ENCODE measurements around the gene IRAK4.

Gene IRAK4

GRCh38 chr12:43766291-43766690, 7.5 kb downstream of the IRAK4 start:
- DNase-seq (ENCODE audit: low spot score), result no peak

- peak; percentile 14 for DNase-seq (ENCODE audit: low spot score)
Measured at GRCh38 chr12:43776498-43776897, 17.7 kb downstream of the IRAK4 start.

GRCh38 chr12:43786899-43787693, 28.3 kb downstream of the IRAK4 start:
- DNase-seq (ENCODE audit: low spot score), result no peak

- no peak for DNase-seq (ENCODE audit: low spot score)
Measured at GRCh38 chr12:43789941-43790340, 31.2 kb downstream of the IRAK4 start.

GRCh38 chr12:43795716-43796280, 37.0 kb downstream of the IRAK4 start:
- no peak for DNase-seq (ENCODE audit: low spot score)

- no peak for DNase-seq (ENCODE audit: low spot score)
Measured at GRCh38 chr12:43797561-43798217, 38.9 kb downstream of the IRAK4 start.

- DNase-seq (ENCODE audit: low spot score), result peak; percentile 4
Measured at GRCh38 chr12:43805149-43805859, 46.6 kb downstream of the IRAK4 start.

GRCh38 chr12:43805860-43806736, 47.3 kb downstream of the IRAK4 start, which contains the start of gene TWF1:
TSS of gene TWF1 (minus strand) at chr12:43806317. CDS start at chr12:43806245, 72 bp downstream.
- peak; percentile 75 for DNase-seq (ENCODE audit: low spot score)

- no peak for DNase-seq (ENCODE audit: low spot score)
Measured at GRCh38 chr12:43806737-43807072, 48.0 kb downstream of the IRAK4 start.

GRCh38 chr12:43807386-43807785, 48.6 kb downstream of the IRAK4 start:
- no peak for DNase-seq (ENCODE audit: low spot score)

- no peak for DNase-seq (ENCODE audit: low spot score)
Measured at GRCh38 chr12:43812057-43812456, 53.3 kb downstream of the IRAK4 start.

- no peak for DNase-seq (ENCODE audit: low spot score)
Measured at GRCh38 chr12:43812926-43813325, 54.2 kb downstream of the IRAK4 start.

- no peak for DNase-seq (ENCODE audit: low spot score)
Measured at GRCh38 chr12:43815416-43815815, 56.7 kb downstream of the IRAK4 start.

GRCh38 chr12:43816168-43816567, 57.4 kb downstream of the IRAK4 start:
- DNase-seq (ENCODE audit: low spot score), result no peak

- DNase-seq (ENCODE audit: low spot score), result no peak
Measured at GRCh38 chr12:43824207-43824775, 65.5 kb downstream of the IRAK4 start.

GRCh38 chr12:43826681-43827080, 67.9 kb downstream of the IRAK4 start:
- DNase-seq (ENCODE audit: low spot score), result no peak

- DNase-seq (ENCODE audit: low spot score), result no peak
Measured at GRCh38 chr12:43827093-43827492, 68.3 kb downstream of the IRAK4 start.

GRCh38 chr12:43832463-43833168, 73.9 kb downstream of the IRAK4 start:
- DNase-seq (ENCODE audit: low spot score), result peak; percentile 14

- no peak for DNase-seq (ENCODE audit: low spot score)
Measured at GRCh38 chr12:43835264-43835655, 76.5 kb downstream of the IRAK4 start.

- peak; percentile 59 for DNase-seq (ENCODE audit: low spot score)
Measured at GRCh38 chr12:43835656-43836474, 77.1 kb downstream of the IRAK4 start, which contains the start of gene TMEM117. TSS of gene TMEM117 (plus strand) at chr12:43836081.
